Measurements from ENCODE around the gene GAREM1. TPM values are rescaled to one million over a fixed set of nuclear protein-coding genes. Genes with fewer than 3 reads are reported as not detected.

The GAREM1 gene
- total RNA-seq, 1 experiment from 2014 or later, result 1.8 TPM

DNA sequence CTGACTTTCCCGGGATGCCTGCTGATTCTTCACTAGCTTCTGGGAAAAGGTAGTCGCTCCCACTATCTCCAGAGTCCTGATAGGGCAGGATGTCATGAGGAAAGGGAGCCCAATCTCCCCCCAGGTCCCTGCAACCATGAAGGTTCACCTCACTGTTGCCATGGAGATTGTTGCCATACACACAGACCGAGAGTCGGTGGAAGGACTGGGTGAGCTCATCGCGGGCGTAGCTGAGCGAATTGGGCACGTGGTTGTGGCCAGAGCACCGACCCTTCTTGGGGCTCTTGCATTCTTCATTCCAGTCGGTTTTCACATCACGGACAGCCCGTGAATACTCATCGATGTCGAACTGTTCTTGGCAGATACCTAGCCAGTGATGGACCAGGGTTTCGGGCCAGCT lies 183.4 kb downstream of the GAREM1 start:
- POLR2A ChIA-PET (ENCODE audit: unreplicated experiment), result no interaction called here
- no peaks in the 10 kb centered on the region for H3K36me3 ChIP-seq (ENCODE audit: low read depth, low read length)
- H3K79me2 ChIP-seq (ENCODE audit: low read length), result no peaks in the 10 kb centered on the region
- no peaks in the 10 kb centered on the region for H3K27me3 ChIP-seq (ENCODE audit: low read length)
- H4K20me1 ChIP-seq (ENCODE audit: low read length), result no peaks in the 10 kb centered on the region
- CTCF ChIA-PET, result no interaction called here
- no peak overlapping the region for H2AFZ ChIP-seq (ENCODE audit: low read length)
- H3K27ac ChIP-seq (ENCODE audit: low read length), result no peak overlapping the region
- no peak overlapping the region for H3K4me3 ChIP-seq (ENCODE audit: low read length)
- H3F3A ChIP-seq (ENCODE audit: low read length, unreplicated experiment), result no peaks in the 10 kb centered on the region
- H3K4me2 ChIP-seq (ENCODE audit: low read length), result no peak overlapping the region
- H3K9me3 ChIP-seq (ENCODE audit: low read length), result no peaks in the 10 kb centered on the region
- H3K4me1 ChIP-seq (ENCODE audit: insufficient read depth, low read length), result no peaks in the 10 kb centered on the region
- ATAC-seq (no peak), DNase-seq (no peak)
- H3K9ac ChIP-seq (ENCODE audit: low read length), result no peak overlapping the region
- no peaks in the 10 kb centered on the region for H3K9me2 ChIP-seq (replicated peaks; ENCODE audit: low read length)
- TSS peak; percentile 24 for BruUV-seq (replicated peaks)
- TF ChIP-seq EZH2phosphoT487 (IDR thresholded peaks at IDR 0.05; ENCODE audit: borderline replicate concordance, low read length), result no peak
- no peak for TF ChIP-seq EZH2 (IDR thresholded peaks at IDR 0.05; ENCODE audit: low read length, unreplicated experiment)
- TF ChIP-seq CTCF (conservative IDR thresholded peaks at IDR 0.05; ENCODE audit: low read depth, low read length), result no peak
- intact Hi-C loops (cut with micrococcal nuclease), result no loop called here

DNA sequence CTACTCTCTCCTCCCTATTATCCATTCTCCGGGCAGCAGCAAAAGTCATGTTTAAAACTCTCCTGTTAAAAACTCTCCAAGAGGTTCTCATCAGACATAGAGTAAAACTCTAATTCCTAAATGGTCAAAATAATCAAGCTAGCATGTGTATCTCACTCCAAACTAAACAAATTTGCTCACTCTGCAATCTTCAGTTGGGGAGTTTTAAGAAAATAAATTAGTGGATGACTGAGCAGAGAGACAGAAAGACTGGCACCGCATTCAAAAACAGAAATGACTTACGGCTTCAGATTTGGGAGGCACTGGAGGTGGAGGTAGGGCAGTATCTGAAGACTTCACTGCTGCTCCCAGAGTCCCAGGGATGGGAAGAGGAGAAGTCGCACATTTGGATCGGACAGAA lies 183.9 kb downstream of the GAREM1 start:
- no peaks in the 10 kb centered on the region for H3K79me2 ChIP-seq (ENCODE audit: low read length)
- no peaks in the 10 kb centered on the region for H3K9me2 ChIP-seq (replicated peaks; ENCODE audit: low read length)
- no peak for TF ChIP-seq EZH2 (IDR thresholded peaks at IDR 0.05; ENCODE audit: low read length, unreplicated experiment)
- no peak for TF ChIP-seq EZH2phosphoT487 (IDR thresholded peaks at IDR 0.05; ENCODE audit: borderline replicate concordance, low read length)
- TF ChIP-seq CTCF (conservative IDR thresholded peaks at IDR 0.05; ENCODE audit: low read depth, low read length), result no peak
- H3K36me3 ChIP-seq (ENCODE audit: low read depth, low read length), result no peaks in the 10 kb centered on the region
- no peak overlapping the region for H3K27ac ChIP-seq (ENCODE audit: low read length)
- intact Hi-C loops (cut with micrococcal nuclease), result no loop called here
- ChIA-PET CTCF (no interaction called here), POLR2A (ENCODE audit: unreplicated experiment) (no interaction called here)
- no peak overlapping the region for H3K4me3 ChIP-seq (ENCODE audit: low read length)
- no peak overlapping the region for H2AFZ ChIP-seq (ENCODE audit: low read length)
- no peak overlapping the region for H3K4me2 ChIP-seq (ENCODE audit: low read length)
- H3K9me3 ChIP-seq (ENCODE audit: low read length), result no peaks in the 10 kb centered on the region
- ATAC-seq (no peak), DNase-seq (no peak)
- H3K9ac ChIP-seq (ENCODE audit: low read length), result no peak overlapping the region
- no peaks in the 10 kb centered on the region for H4K20me1 ChIP-seq (ENCODE audit: low read length)
- H3K27me3 ChIP-seq (ENCODE audit: low read length), result no peaks in the 10 kb centered on the region
- no TSS peak for BruUV-seq (replicated peaks)
- no peaks in the 10 kb centered on the region for H3F3A ChIP-seq (ENCODE audit: low read length, unreplicated experiment)
- no peaks in the 10 kb centered on the region for H3K4me1 ChIP-seq (ENCODE audit: insufficient read depth, low read length)

- intact Hi-C loops (cut with micrococcal nuclease), result no loop called here
- no peaks in the 10 kb centered on the region for H3K9me3 ChIP-seq (ENCODE audit: low read length)
Measured at GRCh38 chr18:32284284-32284683, 186.4 kb downstream of the GAREM1 start.

More at GRCh38 chr18:32284284-32284683, 186.4 kb downstream of the GAREM1 start:
- Histone ChIP-seq H3K79me2 (ENCODE audit: low read length) (no peaks in the 10 kb centered on the region), H2AFZ (ENCODE audit: low read length) (no peak overlapping the region), H3F3A (ENCODE audit: low read length, unreplicated experiment) (no peaks in the 10 kb centered on the region), H3K9ac (ENCODE audit: low read length) (no peak overlapping the region), H3K27me3 (ENCODE audit: low read length) (no peaks in the 10 kb centered on the region), H3K9me2 (replicated peaks; ENCODE audit: low read length) (no peaks in the 10 kb centered on the region), H3K36me3 (ENCODE audit: low read depth, low read length) (no peaks in the 10 kb centered on the region), H3K27ac (ENCODE audit: low read length) (no peak overlapping the region), H3K4me2 (ENCODE audit: low read length) (no peak overlapping the region), H3K4me1 (ENCODE audit: insufficient read depth, low read length) (peaks cover 12% of the 10 kb centered on the region), H3K4me3 (ENCODE audit: low read length) (no peak overlapping the region), H4K20me1 (ENCODE audit: low read length) (no peaks in the 10 kb centered on the region)
- no TSS peak for BruUV-seq (replicated peaks)
- no peak for TF ChIP-seq CTCF (conservative IDR thresholded peaks at IDR 0.05; ENCODE audit: low read depth, low read length)
- ChIA-PET POLR2A (ENCODE audit: unreplicated experiment) (no interaction called here), CTCF (interaction anchor here (0.6 kb wide), 2 partner anchors 41 to 98 kb away, joined by 3 to 6 read pairs; no protein-coding TSS in a partner anchor)
- DNase-seq, result peak; percentile 35
- peak; percentile 31; the same call in 1 of the 2 replicates for ATAC-seq
